Memory B cell (primary cell): ENCODE measurements around the gene PRKCA.
"Not testable (repeated sequence)": the region's sequence is repeated elsewhere in the genome, so short reads cannot be mapped to it uniquely, and the experiment has no call there.

ENCODE experiments used
- ATAC-seq: fragments of 150-1000 bp; cut with Tn5 transposase; 2 replicates; pipeline ENCODE4 v1.10.0; 2021; ENCODE audit warnings: low read depth, mild to moderate bottlenecking, moderate library complexity
- DNase-seq, 2 donors: peaks; one replicate each; pipeline ENCODE4 v3.0.0; 2022; ENCODE audit warnings: low spot score in 2 of 2
- H3K27ac Mint-ChIP-seq: one replicate; pipeline ENCODE4 v1.8.0; 2022; ENCODE audit warnings: mild to moderate bottlenecking, moderate library complexity, mixed read lengths
- H3K27me3 Mint-ChIP-seq: one replicate; pipeline ENCODE4 v1.8.0; 2022; ENCODE audit warnings: mixed read lengths
- H3K36me3 Mint-ChIP-seq: one replicate; pipeline ENCODE4 v1.8.0; 2022; ENCODE audit warnings: mild to moderate bottlenecking, mixed read lengths
- H3K4me1 Mint-ChIP-seq: one replicate; pipeline ENCODE4 v1.8.0; 2022; ENCODE audit warnings: mixed read lengths
- H3K4me3 Mint-ChIP-seq: one replicate; pipeline ENCODE4 v1.8.0; 2022; ENCODE audit warnings: mild to moderate bottlenecking, moderate library complexity, mixed read lengths
- H3K9me3 Mint-ChIP-seq: one replicate; pipeline ENCODE4 v1.8.0; 2022; ENCODE audit warnings: mixed read lengths

Gene PRKCA

GRCh38 chr17:66485309-66485947, 183.0 kb downstream of the PRKCA start:
- ATAC-seq (no peak), DNase-seq (no peak)
- H3K27me3 Mint-ChIP-seq: peaks cover 2% of the 10 kb centered on the region
- H3K9me3 Mint-ChIP-seq: no peaks in the 10 kb centered on the region
- no peak overlapping the region for H3K4me3 Mint-ChIP-seq
- no peaks in the 10 kb centered on the region for H3K36me3 Mint-ChIP-seq
- H3K4me1 Mint-ChIP-seq: no peaks in the 10 kb centered on the region
- no peak overlapping the region for H3K27ac Mint-ChIP-seq

DNA sequence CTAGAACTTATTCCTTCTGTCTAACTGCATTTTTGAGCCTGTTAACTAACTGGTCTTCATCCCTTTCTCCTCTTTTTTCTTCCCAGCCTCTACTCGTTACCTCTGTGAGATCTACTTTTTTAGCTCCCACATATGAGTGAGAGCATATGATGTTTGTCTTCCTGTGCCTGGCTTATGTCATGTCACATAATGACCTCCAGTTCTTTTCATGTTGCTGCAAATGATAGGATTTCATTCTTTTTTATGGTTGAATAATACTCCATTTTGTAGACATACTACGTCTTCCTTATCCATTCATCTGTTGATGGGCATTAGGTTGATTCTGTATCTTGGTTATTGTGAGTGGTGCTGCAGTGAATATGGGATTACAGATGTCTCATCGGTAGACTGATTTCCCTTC, 184.7 kb downstream of the PRKCA start:
- no peak for DNase-seq
- Mint-ChIP-seq H3K27me3 (peaks cover 2% of the 10 kb centered on the region), H3K27ac (no peak overlapping the region), H3K4me1 (no peaks in the 10 kb centered on the region), H3K9me3 (no peaks in the 10 kb centered on the region), H3K36me3 (no peaks in the 10 kb centered on the region), H3K4me3 (no peak overlapping the region)
- no peak for ATAC-seq

DNA sequence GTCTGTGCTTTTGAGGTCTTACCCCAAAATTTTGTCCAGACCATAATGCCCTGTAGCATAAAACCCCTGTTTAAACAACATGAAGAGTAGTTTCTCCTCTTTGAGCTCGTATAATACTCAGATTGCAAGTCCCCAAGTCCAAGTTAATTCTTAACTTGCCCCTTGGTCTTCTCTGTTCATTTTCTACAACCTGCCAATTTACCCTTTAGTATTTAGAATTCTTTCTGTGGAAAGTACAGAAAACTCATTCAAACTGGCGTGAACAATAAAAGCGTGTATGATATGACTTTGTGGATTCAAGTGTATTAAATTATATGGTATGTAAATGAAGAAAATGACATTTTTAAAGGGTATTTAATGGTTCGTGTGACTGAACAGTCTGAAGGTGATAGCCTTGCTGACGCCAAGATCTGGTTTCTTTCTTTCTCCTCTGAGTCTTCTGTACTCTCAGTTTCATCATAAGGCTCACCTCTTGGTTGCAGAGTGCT, 185.6 kb downstream of the PRKCA start:
- Mint-ChIP-seq H3K36me3 (no peaks in the 10 kb centered on the region), H3K27me3 (peaks cover 2% of the 10 kb centered on the region), H3K4me3 (no peak overlapping the region), H3K27ac (no peak overlapping the region), H3K9me3 (no peaks in the 10 kb centered on the region), H3K4me1 (no peaks in the 10 kb centered on the region)
- ATAC-seq (no peak), DNase-seq (no peak)

DNA sequence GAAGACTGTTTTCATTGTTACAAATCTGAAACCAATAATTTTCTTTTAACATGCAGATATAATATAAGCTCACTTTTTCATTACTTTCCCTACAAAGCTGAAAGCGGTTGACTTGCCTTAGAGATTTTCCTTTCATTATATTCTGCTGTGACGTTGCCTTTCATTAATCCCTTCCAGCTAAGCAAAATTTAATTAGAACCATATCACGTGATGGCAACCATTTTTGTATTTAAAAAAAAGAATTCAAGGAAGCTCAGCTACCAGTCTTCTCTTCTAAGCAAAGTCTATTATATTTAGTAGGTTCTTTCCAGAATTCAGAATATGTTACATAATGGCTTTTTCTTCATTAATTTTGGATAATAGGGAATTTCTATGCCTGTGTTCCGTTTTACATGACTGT, 186.5 kb downstream of the PRKCA start:
- no peak overlapping the region for H3K4me3 Mint-ChIP-seq
- H3K4me1 Mint-ChIP-seq: no peaks in the 10 kb centered on the region
- H3K27me3 Mint-ChIP-seq: peaks cover 2% of the 10 kb centered on the region
- ATAC-seq (no peak), DNase-seq (no peak)
- no peak overlapping the region for H3K27ac Mint-ChIP-seq
- H3K9me3 Mint-ChIP-seq: no peaks in the 10 kb centered on the region
- no peaks in the 10 kb centered on the region for H3K36me3 Mint-ChIP-seq

- not testable (repeated sequence) for DNase-seq, H3K9me3 Mint-ChIP-seq, H3K4me3 Mint-ChIP-seq, H3K27ac Mint-ChIP-seq, H3K27me3 Mint-ChIP-seq, ATAC-seq, H3K4me1 Mint-ChIP-seq, H3K36me3 Mint-ChIP-seq
Observed at GRCh38 chr17:66489576-66489975, 187.2 kb downstream of the PRKCA start.

GRCh38 chr17:66491213-66491612, 188.8 kb downstream of the PRKCA start:
- Mint-ChIP-seq H3K9me3 (no peaks in the 10 kb centered on the region), H3K36me3 (no peaks in the 10 kb centered on the region), H3K27me3 (peaks cover 2% of the 10 kb centered on the region), H3K4me3 (no peak overlapping the region), H3K27ac (no peak overlapping the region), H3K4me1 (no peaks in the 10 kb centered on the region)
- ATAC-seq: no peak
- DNase-seq: no peak

- Mint-ChIP-seq H3K4me1 (no peaks in the 10 kb centered on the region), H3K4me3 (no peak overlapping the region), H3K36me3 (no peaks in the 10 kb centered on the region), H3K27ac (no peak overlapping the region), H3K9me3 (no peaks in the 10 kb centered on the region), H3K27me3 (peaks cover 2% of the 10 kb centered on the region)
- no peak for DNase-seq
- no peak for ATAC-seq
Observed at GRCh38 chr17:66491665-66492064, 189.3 kb downstream of the PRKCA start.

DNA sequence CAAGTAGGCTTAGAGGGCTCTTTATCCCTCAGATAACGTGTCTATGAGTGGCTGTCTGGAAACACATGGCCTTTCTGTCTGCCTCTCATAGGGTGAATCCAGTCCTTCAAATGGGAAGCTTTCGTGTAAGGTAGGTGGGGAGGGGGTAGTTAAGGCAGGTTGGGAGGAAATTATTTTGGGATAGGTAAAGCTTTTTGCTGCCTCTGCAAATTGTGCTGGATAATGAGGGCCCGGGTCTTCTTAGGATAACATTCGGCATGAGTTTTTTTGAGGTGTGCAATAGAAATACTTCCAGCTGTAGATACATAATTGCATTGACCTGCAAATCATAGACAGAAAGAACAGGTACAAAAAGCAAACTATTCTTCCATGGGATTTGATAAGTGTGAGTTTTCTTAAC, 189.7 kb downstream of the PRKCA start:
- Mint-ChIP-seq H3K27ac (no peak overlapping the region), H3K36me3 (no peaks in the 10 kb centered on the region), H3K9me3 (no peaks in the 10 kb centered on the region), H3K4me1 (no peaks in the 10 kb centered on the region), H3K4me3 (no peak overlapping the region), H3K27me3 (peaks cover 2% of the 10 kb centered on the region)
- ATAC-seq: no peak
- no peak for DNase-seq

DNA sequence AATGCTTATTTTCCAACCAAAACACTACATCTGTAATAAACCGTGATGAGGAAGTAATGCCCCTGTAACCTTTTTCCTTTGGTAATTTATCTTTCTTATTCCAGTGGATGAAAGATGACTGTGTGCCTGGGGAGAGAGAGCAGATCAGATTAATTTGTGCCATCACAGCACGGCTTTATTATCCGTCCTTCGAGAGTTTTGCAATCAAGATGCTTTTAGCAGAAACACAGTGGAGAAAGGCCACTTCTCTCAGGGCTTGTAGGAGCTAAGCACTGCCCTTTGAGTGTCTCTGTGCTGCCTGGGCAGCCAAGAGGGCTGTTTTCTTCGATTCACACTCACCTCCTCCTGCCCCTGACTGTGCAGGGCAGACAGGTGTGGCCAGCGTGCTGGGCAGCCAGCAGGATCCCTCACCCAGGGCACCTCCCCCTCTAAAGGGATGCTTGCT, 190.2 kb downstream of the PRKCA start:
- Mint-ChIP-seq H3K9me3 (no peaks in the 10 kb centered on the region), H3K4me3 (no peak overlapping the region), H3K27ac (no peak overlapping the region), H3K27me3 (peaks cover 2% of the 10 kb centered on the region), H3K4me1 (no peaks in the 10 kb centered on the region), H3K36me3 (no peaks in the 10 kb centered on the region)
- ATAC-seq (no peak), DNase-seq (no peak)

- Mint-ChIP-seq H3K4me1 (no peaks in the 10 kb centered on the region), H3K36me3 (no peaks in the 10 kb centered on the region), H3K27me3 (peaks cover 2% of the 10 kb centered on the region), H3K27ac (no peak overlapping the region), H3K9me3 (no peaks in the 10 kb centered on the region), H3K4me3 (no peak overlapping the region)
- ATAC-seq: no peak
- no peak for DNase-seq
Observed at GRCh38 chr17:66493283-66494019, 191.0 kb downstream of the PRKCA start.

DNA sequence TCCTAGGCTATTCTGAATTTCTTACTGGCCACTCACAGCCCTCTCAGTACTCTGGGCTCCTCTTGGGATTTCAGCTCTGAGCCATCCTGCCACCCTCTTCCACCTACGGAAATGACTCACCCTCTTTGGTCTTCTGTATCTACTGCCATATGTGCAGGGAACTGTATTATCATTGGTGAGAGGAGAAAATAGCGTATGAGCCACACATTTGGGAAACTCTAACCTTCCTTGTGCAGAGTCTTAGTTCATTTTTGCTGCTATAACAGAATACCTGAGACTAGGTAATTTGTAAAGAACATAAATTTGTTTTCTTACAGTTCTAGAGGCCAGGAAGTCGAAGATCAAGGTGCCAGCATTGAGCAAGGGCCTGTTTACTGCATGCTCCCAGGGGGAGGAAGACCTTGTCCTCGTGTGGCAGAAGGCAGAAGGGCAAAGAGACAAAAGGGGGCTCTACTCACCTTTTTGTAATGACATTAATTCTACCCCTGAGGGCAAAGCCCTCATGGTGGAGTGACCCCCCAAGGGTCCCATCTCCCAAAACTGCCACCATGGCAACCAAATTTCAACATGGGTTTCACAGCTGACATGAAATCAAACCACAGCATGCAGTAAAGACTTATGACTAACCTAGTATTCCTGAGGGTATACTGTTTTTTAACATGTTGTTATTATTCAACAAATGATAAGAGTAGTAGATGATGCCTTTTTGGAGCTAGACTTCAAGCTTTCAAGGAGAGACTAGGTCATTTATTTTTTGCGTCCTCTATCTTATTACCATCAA, 191.8 kb downstream of the PRKCA start:
- Mint-ChIP-seq H3K36me3 (no peaks in the 10 kb centered on the region), H3K4me3 (no peak overlapping the region), H3K4me1 (no peaks in the 10 kb centered on the region), H3K27me3 (peaks cover 4% of the 10 kb centered on the region), H3K9me3 (no peaks in the 10 kb centered on the region), H3K27ac (no peak overlapping the region)
- no peak for DNase-seq
- no peak for ATAC-seq

GRCh38 chr17:66495035-66495434, 192.6 kb downstream of the PRKCA start:
- Mint-ChIP-seq H3K4me3 (no peak overlapping the region), H3K27ac (no peak overlapping the region), H3K27me3 (peaks cover 4% of the 10 kb centered on the region), H3K36me3 (no peaks in the 10 kb centered on the region), H3K9me3 (no peaks in the 10 kb centered on the region), H3K4me1 (no peaks in the 10 kb centered on the region)
- no peak for ATAC-seq
- DNase-seq: no peak

GRCh38 chr17:66496306-66496705, 193.9 kb downstream of the PRKCA start:
- Mint-ChIP-seq H3K27me3 (peaks cover 3% of the 10 kb centered on the region), H3K4me1 (no peaks in the 10 kb centered on the region), H3K4me3 (no peak overlapping the region), H3K9me3 (no peaks in the 10 kb centered on the region), H3K36me3 (no peaks in the 10 kb centered on the region), H3K27ac (no peak overlapping the region)
- DNase-seq (no peak), ATAC-seq (no peak)

DNA sequence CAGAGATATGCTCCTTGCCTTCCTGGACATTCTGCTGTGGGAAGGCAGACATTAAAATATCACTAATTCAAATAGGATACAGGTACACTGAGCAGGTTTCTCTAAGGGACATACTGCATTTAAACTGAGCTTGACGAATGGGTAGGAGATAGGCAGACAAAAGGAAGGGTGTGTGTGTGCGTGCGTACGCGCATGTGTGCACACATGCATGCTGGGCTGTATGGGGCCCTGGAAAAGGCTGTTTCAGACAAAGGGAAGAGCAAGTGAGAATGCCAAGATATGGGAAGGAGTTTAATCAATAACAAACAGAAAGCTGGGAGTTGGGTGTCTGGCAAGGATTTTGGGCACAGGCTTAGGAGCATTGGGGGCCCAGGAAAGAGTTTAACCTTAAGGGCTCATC, 196.2 kb downstream of the PRKCA start:
- no peaks in the 10 kb centered on the region for H3K36me3 Mint-ChIP-seq
- no peak overlapping the region for H3K27ac Mint-ChIP-seq
- no peak for ATAC-seq
- peaks cover 2% of the 10 kb centered on the region for H3K27me3 Mint-ChIP-seq
- no peak overlapping the region for H3K4me3 Mint-ChIP-seq
- no peaks in the 10 kb centered on the region for H3K4me1 Mint-ChIP-seq
- no peaks in the 10 kb centered on the region for H3K9me3 Mint-ChIP-seq
- no peak for DNase-seq
